HEK293T (cell line): ENCODE results near the gene EML6.

Experiments
- CTCF ChIA-PET: fragments of 350-600 bp; formaldehyde crosslinking; extraction: SDS; loops from one replicate; lab custom pipeline; 2021; ENCODE audit warnings: antibody characterized with exemption, inconsistent platforms; lab: Yijun Ruan, JAX
- POLR2A ChIA-PET: fragments of 350-600 bp; formaldehyde crosslinking; extraction: SDS; loops from one replicate; lab custom pipeline; 2020; ENCODE audit warnings: antibody characterized with exemption, inconsistent platforms; lab: Yijun Ruan, JAX
- DNase-seq: peaks from one replicate; pipeline ENCODE4 v3.0.0; 2012; ENCODE audit warnings: mixed read lengths; ENCODE audit errors: extremely low spot score
- ARNT ChIP-seq: fragments of 450-650 bp; IDR thresholded peaks from 2 replicates; pipeline ENCODE4 v1.6.1; 2017; ENCODE audit warnings: mild to moderate bottlenecking
- BHLHE40 ChIP-seq: fragments of 450-650 bp; IDR thresholded peaks from 2 replicates; pipeline ENCODE4 v1.6.1; 2016; ENCODE audit warnings: mild to moderate bottlenecking, moderate library complexity, borderline replicate concordance
- CTBP1 ChIP-seq: fragments of 450-650 bp; IDR thresholded peaks from 2 replicates; pipeline ENCODE4 v1.6.1; 2016; ENCODE audit warnings: borderline replicate concordance
- ELF4 ChIP-seq: fragments of 450-650 bp; IDR thresholded peaks from 2 replicates; pipeline ENCODE4 v1.6.1; 2017; ENCODE audit warnings: antibody characterized with exemption
- FOXA1 ChIP-seq: fragments of 450-650 bp; IDR thresholded peaks from 2 replicates; pipeline ENCODE4 v1.6.1; 2016; ENCODE audit warnings: mild to moderate bottlenecking
- FOXK2 ChIP-seq: fragments of 450-650 bp; IDR thresholded peaks from 2 replicates; pipeline ENCODE4 v1.6.1; 2016; ENCODE audit warnings: mild to moderate bottlenecking
- FOXM1 ChIP-seq: fragments of 450-650 bp; IDR thresholded peaks from 2 replicates; pipeline ENCODE4 v1.6.1; 2017; ENCODE audit warnings: mild to moderate bottlenecking, borderline replicate concordance
- HDGF ChIP-seq: fragments of 450-650 bp; IDR thresholded peaks from 2 replicates; pipeline ENCODE4 v1.6.1; 2017; ENCODE audit warnings: antibody characterized with exemption, borderline replicate concordance
- L3MBTL2 ChIP-seq: fragments of 450-650 bp; conservative IDR thresholded peaks from 2 replicates; pipeline ENCODE4 v1.6.1; 2016; ENCODE audit warnings: mild to moderate bottlenecking
- LEF1 ChIP-seq: fragments of 450-650 bp; IDR thresholded peaks from 2 replicates; pipeline ENCODE4 v1.6.1; 2017; ENCODE audit warnings: mild to moderate bottlenecking, borderline replicate concordance
- NFRKB ChIP-seq: fragments of 450-650 bp; IDR thresholded peaks from 2 replicates; pipeline ENCODE4 v1.6.1; 2016; ENCODE audit warnings: mild to moderate bottlenecking, moderate library complexity
- PKNOX1 ChIP-seq: fragments of 450-650 bp; IDR thresholded peaks from 2 replicates; pipeline ENCODE4 v1.6.1; 2016
- SP1 ChIP-seq: fragments of 450-650 bp; IDR thresholded peaks from 2 replicates; pipeline ENCODE4 v1.6.1; 2017
- SUZ12 ChIP-seq: fragments of 450-650 bp; IDR thresholded peaks from 2 replicates; pipeline ENCODE4 v1.6.1; 2016; ENCODE audit warnings: mild to moderate bottlenecking
- TARDBP ChIP-seq: fragments of 450-650 bp; IDR thresholded peaks from 2 replicates; pipeline ENCODE4 v1.6.1; 2016
- ZNF384 ChIP-seq: fragments of 450-650 bp; IDR thresholded peaks from 2 replicates; pipeline ENCODE4 v1.6.1; 2016

The EML6 gene

GRCh38 chr2:54964271-54964670, 240.8 kb downstream of the EML6 start:
- no peak for DNase-seq
- CTCF ChIA-PET = no interaction called here
- TF ChIP-seq NFRKB (no peak), CTBP1 (no peak), SUZ12 (no peak), TARDBP (no peak), HDGF (no peak), FOXK2 (no peak), BHLHE40 (no peak), FOXM1 (no peak)
- POLR2A ChIA-PET = no interaction called here

- ChIA-PET POLR2A (no interaction called here), CTCF (interaction anchor here (0.6 kb wide), 1 partner anchor 26 kb away, joined by 5 read pairs; no protein-coding TSS in a partner anchor)
- no peak for DNase-seq
- TF ChIP-seq TARDBP (no peak), NFRKB (no peak), PKNOX1 (no peak), HDGF (no peak), BHLHE40 (no peak), SP1 (no peak), SUZ12 (no peak), FOXM1 (no peak), ZNF384 (no peak), FOXK2 (no peak), LEF1 (no peak), L3MBTL2 (no peak)
Observed at GRCh38 chr2:54964816-54965215, 241.4 kb downstream of the EML6 start.

- DNase-seq = no peak
- TF ChIP-seq ARNT (no peak), LEF1 (no peak), TARDBP (no peak), L3MBTL2 (no peak), FOXM1 (no peak), FOXA1 (no peak), HDGF (no peak), ZNF384 (no peak), BHLHE40 (no peak), PKNOX1 (no peak), CTBP1 (no peak), SP1 (no peak), NFRKB (no peak), FOXK2 (no peak)
- POLR2A ChIA-PET = no interaction called here
- CTCF ChIA-PET = no interaction called here
Observed at GRCh38 chr2:54965425-54965824, 242.0 kb downstream of the EML6 start.

DNA sequence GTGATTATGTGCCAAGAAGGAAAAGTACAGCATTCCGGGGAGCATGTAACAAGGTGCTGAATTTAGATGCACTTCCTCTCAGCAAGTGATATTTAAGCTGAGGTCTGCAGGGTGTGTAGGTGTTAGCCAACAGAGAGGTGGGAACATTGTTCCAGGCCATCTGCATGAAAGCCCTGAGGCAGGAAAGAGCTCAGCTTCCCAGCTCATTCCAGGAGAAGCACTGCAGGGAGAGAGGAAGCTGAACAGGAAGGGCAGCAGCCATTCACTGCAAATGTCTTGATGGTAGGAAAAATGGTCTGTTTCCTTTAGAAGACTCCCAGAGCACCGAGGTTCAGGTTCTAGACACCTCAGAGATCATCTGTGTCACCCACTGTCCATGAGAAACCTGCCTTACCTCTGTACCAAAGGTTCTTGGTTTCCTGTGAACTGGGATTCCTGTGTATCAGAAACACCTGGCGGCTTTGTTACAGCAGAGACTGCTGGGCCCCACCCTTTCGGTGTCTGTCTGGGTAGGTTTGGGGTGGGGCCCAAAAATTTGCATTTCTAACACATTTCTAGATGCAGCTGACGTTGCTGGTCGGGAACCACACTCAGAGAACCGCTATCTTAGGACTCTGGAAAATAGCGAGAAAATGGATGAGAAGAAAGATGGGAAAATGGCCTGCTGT, 242.8 kb downstream of the EML6 start:
- TF ChIP-seq LEF1 (no peak), BHLHE40 (no peak), FOXA1 (no peak)
- no peak for DNase-seq
- ChIA-PET CTCF (interaction anchor here (0.5 kb wide), 1 partner anchor 275 kb away, joined by 3 read pairs; no protein-coding TSS in a partner anchor), POLR2A (no interaction called here)

DNA sequence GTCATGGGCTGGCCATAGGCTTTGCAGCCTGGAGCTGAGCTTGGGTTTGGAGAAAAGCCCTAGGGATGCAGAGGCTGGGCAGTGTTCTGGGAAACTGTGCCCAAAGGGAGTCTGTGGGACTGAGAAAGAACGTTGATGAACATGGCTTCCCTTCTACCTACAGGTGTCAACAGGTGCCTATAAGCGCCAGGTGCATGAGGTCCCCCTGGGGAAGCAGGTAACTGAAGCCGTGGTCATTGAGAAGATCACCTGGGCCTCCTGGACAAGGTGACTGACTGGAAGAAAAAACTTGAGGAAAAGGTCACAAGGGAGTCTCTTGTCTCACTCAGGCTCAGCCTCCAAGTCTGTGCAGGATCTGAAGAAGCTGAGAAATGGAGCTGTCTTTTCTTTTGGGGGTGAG, 243.4 kb downstream of the EML6 start:
- TF ChIP-seq NFRKB = no peak
- TF ChIP-seq BHLHE40 = no peak
- no peak for TF ChIP-seq SUZ12
- TF ChIP-seq ELF4 = no peak
- TF ChIP-seq FOXM1 = no peak
- no peak for TF ChIP-seq LEF1
- CTCF ChIA-PET = no interaction called here
- POLR2A ChIA-PET = no interaction called here
- DNase-seq = no peak

GRCh38 chr2:54967269-54967668, 243.8 kb downstream of the EML6 start:
- no peak for DNase-seq
- no peak for TF ChIP-seq FOXM1
- TF ChIP-seq TARDBP = no peak
- TF ChIP-seq ZNF384 = no peak
- TF ChIP-seq SP1 = no peak
- TF ChIP-seq LEF1 = no peak
- TF ChIP-seq CTBP1 = no peak
- TF ChIP-seq HDGF = no peak
- TF ChIP-seq NFRKB = no peak
- no peak for TF ChIP-seq BHLHE40
- TF ChIP-seq L3MBTL2 = no peak
- TF ChIP-seq ELF4 = no peak
- TF ChIP-seq ARNT = no peak
- TF ChIP-seq FOXA1 = no peak
- TF ChIP-seq FOXK2 = no peak
- no peak for TF ChIP-seq SUZ12
- TF ChIP-seq PKNOX1 = no peak
- ChIA-PET CTCF (no interaction called here), POLR2A (no interaction called here)
